ENCODE measurements around the gene INMT. TPM values are rescaled to one million over a fixed set of nuclear protein-coding genes. Genes with fewer than 3 reads are reported as not detected.

The INMT gene
- total and polyA plus RNA-seq, 2 of the 13 experiments (the other 11 are each of a cell fraction or from before 2014, with no cell fraction given): not detected

GRCh38 chr7:30721211-30721610 is 30.7 kb upstream of the INMT start:
- Histone ChIP-seq H3K9ac (ENCODE audit: insufficient read depth, low read depth, low read length) (no peak overlapping the region), H3K4me3 (replicated peaks in 1 of 3; ENCODE audit: insufficient read depth in 1 of 3, low read depth in 2 of 3, low read length in 3 of 3) (no peak overlapping the region), H3K4me2 (ENCODE audit: low read depth, low read length) (no peak overlapping the region), H3K27ac (ENCODE audit: extremely low read length, insufficient read depth, low read length) (no peak overlapping the region), H3K79me2 (ENCODE audit: insufficient read depth, low read length) (no peaks in the 10 kb centered on the region), H2AFZ (ENCODE audit: low read length) (no peak overlapping the region), H3K9me3 (ENCODE audit: low read length) (peaks cover 23% of the 10 kb centered on the region), H3K27me3 (ENCODE audit: control insufficient read depth in 1 of 2, insufficient read depth in 2 of 2, low read length in 2 of 2) (peaks cover 3 to 4% of the 10 kb centered on the region in 2 experiments; a peak in 1 of 5 replicates), H4K20me1 (ENCODE audit: insufficient read depth, low read length) (no peaks in the 10 kb centered on the region), H3K4me1 (ENCODE audit: insufficient read depth, low read length) (no peaks in the 10 kb centered on the region), H3K36me3 (replicated peaks in 1 of 2; ENCODE audit: control insufficient read depth in 1 of 2, insufficient read depth in 2 of 2, low read length in 2 of 2) (no peaks in the 10 kb centered on the region)
- DNase-seq (ENCODE audit: low spot score) (no peak), ATAC-seq (no peak), FAIRE-seq (no peak)
- TF ChIP-seq ZNF552 (CRISPR knock-in tag; IDR thresholded peaks at IDR 0.05; ENCODE audit: borderline replicate concordance) (no peak), ZNF251 (CRISPR knock-in tag; IDR thresholded peaks at IDR 0.05) (no peak), ARHGAP35 (CRISPR knock-in tag; IDR thresholded peaks at IDR 0.05; ENCODE audit: borderline replicate concordance) (no peak), ZNF292 (CRISPR knock-in tag; IDR thresholded peaks at IDR 0.05; ENCODE audit: borderline replicate concordance, low read depth) (no peak), ZNF7 (CRISPR knock-in tag; IDR thresholded peaks at IDR 0.05) (no peak), ZNF383 (CRISPR knock-in tag; IDR thresholded peaks at IDR 0.05; ENCODE audit: borderline replicate concordance) (no peak)
- in situ Hi-C loops (cut with HindIII; ENCODE audit: extremely low pct_ligation_motif_present, low pct_unique_long_range_greater_than_20kb) (no loop called here), intact Hi-C loops (cut with micrococcal nuclease; ENCODE audit: unreplicated experiment) (no loop called here)
- POLR2A ChIA-PET: no interaction called here
- no TSS peak for BruUV-seq (replicated peaks)
- CTCF ChIA-PET (ENCODE audit: low intra/inter-chr PET ratio, low total read pairs): no interaction called here
- 4% methylated on average over 1 of the region's 1 CpG for WGBS (ENCODE audit: low lambda C conversion rate)

GRCh38 chr7:30722187-30722586 is 29.7 kb upstream of the INMT start:
- no peaks in the 10 kb centered on the region for H3K4me1 ChIP-seq (ENCODE audit: insufficient read depth, low read length)
- no peak overlapping the region for H3K9ac ChIP-seq (ENCODE audit: insufficient read depth, low read depth, low read length)
- WGBS (ENCODE audit: low lambda C conversion rate): 0% methylated on average over 2 of the region's 2 CpGs
- no peak overlapping the region for H3K27ac ChIP-seq (ENCODE audit: extremely low read length, insufficient read depth, low read length)
- no peak for TF ChIP-seq WIZ (CRISPR knock-in tag; IDR thresholded peaks at IDR 0.05)
- TF ChIP-seq HDAC6 (IDR thresholded peaks at IDR 0.05; ENCODE audit: low read depth, low read length): no peak
- no peak for TF ChIP-seq FOXK2 (IDR thresholded peaks at IDR 0.05)
- TF ChIP-seq ATF4 (CRISPR knock-in tag; IDR thresholded peaks at IDR 0.05): no peak
- TF ChIP-seq ZNF724P (CRISPR knock-in tag; IDR thresholded peaks at IDR 0.05; ENCODE audit: borderline replicate concordance): no peak
- no peak overlapping the region for H3K4me2 ChIP-seq (ENCODE audit: low read depth, low read length)
- in situ Hi-C loops (cut with HindIII; ENCODE audit: extremely low pct_ligation_motif_present, low pct_unique_long_range_greater_than_20kb) (no loop called here), intact Hi-C loops (cut with micrococcal nuclease; ENCODE audit: unreplicated experiment) (no loop called here)
- no peaks in the 10 kb centered on the region for H4K20me1 ChIP-seq (ENCODE audit: insufficient read depth, low read length)
- no peak for ATAC-seq
- POLR2A ChIA-PET: no interaction called here
- no peak for FAIRE-seq
- no peak overlapping the region for H3K4me3 ChIP-seq (replicated peaks in 1 of 3; ENCODE audit: insufficient read depth in 1 of 3, low read depth in 2 of 3, low read length in 3 of 3)
- CTCF ChIA-PET (ENCODE audit: low intra/inter-chr PET ratio, low total read pairs): no interaction called here
- H3K79me2 ChIP-seq (ENCODE audit: insufficient read depth, low read length): no peaks in the 10 kb centered on the region
- peaks cover 4 to 6% of the 10 kb centered on the region in 2 experiments; a peak in 2 of 5 replicates for H3K27me3 ChIP-seq (ENCODE audit: control insufficient read depth in 1 of 2, insufficient read depth in 2 of 2, low read length in 2 of 2)
- DNase-seq (ENCODE audit: low spot score): no peak
- H3K36me3 ChIP-seq (replicated peaks in 1 of 2; ENCODE audit: control insufficient read depth in 1 of 2, insufficient read depth in 2 of 2, low read length in 2 of 2): no peaks in the 10 kb centered on the region
- H3K9me3 ChIP-seq (ENCODE audit: low read length): peaks cover 21% of the 10 kb centered on the region
- BruUV-seq (replicated peaks): no TSS peak
- H2AFZ ChIP-seq (ENCODE audit: low read length): no peak overlapping the region
